PC-3 (cell line): ENCODE measurements around the gene NHS.

Experiments
- EZH2 ChIP-seq: fragments of 300-600 bp; sonication (generic); IDR thresholded peaks from one replicate; pipeline ENCODE4 v1.6.1; 2017; ENCODE audit warnings: antibody characterized with exemption, mild to moderate bottlenecking, low read length; ENCODE audit not compliant: unreplicated experiment
- EZH2phosphoT487 ChIP-seq: fragments of 300-600 bp; sonication (generic); IDR thresholded peaks from 2 replicates; pipeline ENCODE4 v1.6.1; 2018; ENCODE audit warnings: mild to moderate bottlenecking, antibody characterized with exemption, low read length, borderline replicate concordance
- TF ChIP-seq, protein P1 (sequence below): fragments of 300-600 bp; sonication (generic); conservative IDR thresholded peaks from 2 replicates; pipeline ENCODE4 v1.5.1; 2017; ENCODE audit warnings: antibody characterized with exemption, low read depth, mild to moderate bottlenecking, low read length

DNA sequence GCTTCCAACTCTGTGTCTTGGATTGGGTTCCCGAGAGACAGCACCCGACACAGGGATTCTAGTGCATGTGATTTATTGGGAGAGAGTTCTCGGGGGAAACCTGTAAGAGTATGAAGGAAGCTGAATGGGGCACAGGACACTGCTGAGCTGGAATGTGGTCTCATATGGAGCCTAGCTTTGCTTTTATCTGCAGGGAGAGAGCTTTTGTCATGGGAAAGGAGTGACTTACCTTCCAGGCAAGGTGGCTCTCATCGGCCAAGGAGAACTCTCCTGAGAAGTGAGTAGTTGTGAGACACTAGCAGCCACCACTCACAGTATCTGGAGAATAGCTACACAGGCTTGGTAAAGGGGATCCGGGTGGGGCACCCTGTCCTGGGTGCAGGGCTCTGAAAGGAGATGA lies 124.5 kb downstream of the NHS start:
- TF ChIP-seq, protein P1, sequence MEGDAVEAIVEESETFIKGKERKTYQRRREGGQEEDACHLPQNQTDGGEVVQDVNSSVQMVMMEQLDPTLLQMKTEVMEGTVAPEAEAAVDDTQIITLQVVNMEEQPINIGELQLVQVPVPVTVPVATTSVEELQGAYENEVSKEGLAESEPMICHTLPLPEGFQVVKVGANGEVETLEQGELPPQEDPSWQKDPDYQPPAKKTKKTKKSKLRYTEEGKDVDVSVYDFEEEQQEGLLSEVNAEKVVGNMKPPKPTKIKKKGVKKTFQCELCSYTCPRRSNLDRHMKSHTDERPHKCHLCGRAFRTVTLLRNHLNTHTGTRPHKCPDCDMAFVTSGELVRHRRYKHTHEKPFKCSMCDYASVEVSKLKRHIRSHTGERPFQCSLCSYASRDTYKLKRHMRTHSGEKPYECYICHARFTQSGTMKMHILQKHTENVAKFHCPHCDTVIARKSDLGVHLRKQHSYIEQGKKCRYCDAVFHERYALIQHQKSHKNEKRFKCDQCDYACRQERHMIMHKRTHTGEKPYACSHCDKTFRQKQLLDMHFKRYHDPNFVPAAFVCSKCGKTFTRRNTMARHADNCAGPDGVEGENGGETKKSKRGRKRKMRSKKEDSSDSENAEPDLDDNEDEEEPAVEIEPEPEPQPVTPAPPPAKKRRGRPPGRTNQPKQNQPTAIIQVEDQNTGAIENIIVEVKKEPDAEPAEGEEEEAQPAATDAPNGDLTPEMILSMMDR, result no peak
- TF ChIP-seq EZH2 (no peak), EZH2phosphoT487 (no peak)
